GM12878 (cell line): Measurements from ENCODE around the gene OR6C70. TPM values are rescaled to one million over a fixed set of nuclear protein-coding genes. Genes with fewer than 3 reads are reported as not detected.
"Not testable (repeated sequence)": the region's sequence is repeated elsewhere in the genome, so short reads cannot be mapped to it uniquely, and the experiment has no call there.

Source experiments
- ATAC-seq: fragments of 200-7000 bp; cut with Tn5 transposase; 3 replicates; pipeline ENCODE4 v1.9.1; 2020; ENCODE audit warnings: mild to moderate bottlenecking, moderate library complexity
- BruUV-seq: library from RNA; stranded (reverse); fragments of 400-500 nt; replicated peaks from 2 replicates; lab custom pipeline; 2021; lab: Mats Ljungman, UMichigan
- CTCF ChIA-PET: fragments of 300-600 bp; sonication (Branson Sonifier 250); formaldehyde crosslinking; extraction: SDS; loops from one replicate; lab custom pipeline; 2021; ENCODE audit warnings: inconsistent platforms; lab: Yijun Ruan, JAX
- POLR2A ChIA-PET: fragments of 350-600 bp; formaldehyde crosslinking; extraction: SDS; loops from one replicate; lab custom pipeline; 2021; ENCODE audit warnings: inconsistent platforms; lab: Charles Lee
- RAD21 ChIA-PET: fragments of 300-600 bp; sonication (Branson Sonifier 250); formaldehyde crosslinking; loops from one replicate; lab custom pipeline; 2023; ENCODE audit warnings: antibody characterized with exemption; ENCODE audit not compliant: unreplicated experiment; lab: Charles Lee
- SMC1A ChIA-PET: fragments of 300-600 bp; sonication (Branson Sonifier 250); formaldehyde crosslinking; loops from one replicate; lab custom pipeline; 2023; ENCODE audit not compliant: unreplicated experiment, uncharacterized antibody; lab: Charles Lee
- DNase-seq: peaks from one replicate; pipeline ENCODE4 v3.0.0-alpha.2; 2011; ENCODE audit warnings: low read depth, low spot score
- FAIRE-seq: peaks from 3 replicates; lab custom pipeline; 2011; peaks lifted over from hg19 to GRCh38; lab: Jason Lieb, UNC
- H2AFZ ChIP-seq: 2 replicates; pipeline ENCODE4 v1.6.0; 2011; ENCODE audit warnings: low read depth, low read length, control low read depth; ENCODE audit not compliant: control insufficient read depth
- H3K27ac ChIP-seq: 2 replicates; pipeline ENCODE4 v1.5.1; 2011; ENCODE audit warnings: control low read depth; ENCODE audit not compliant: control insufficient read depth, insufficient read depth
- H3K27me3 ChIP-seq, 2 experiments: replicated peaks in 1 of 2; 2 replicates each; pipeline versions ENCODE4 v1.6.0 to v1.6.1; 2011; ENCODE audit warnings: low read length in 1 of 2; ENCODE audit not compliant: control insufficient read depth in 2 of 2, insufficient read depth in 2 of 2
- H3K36me3 ChIP-seq, 2 experiments: 2 replicates each; pipeline ENCODE4 v1.5.1; 2011; ENCODE audit warnings: low read length in 1 of 2; ENCODE audit not compliant: control insufficient read depth in 2 of 2, insufficient read depth in 2 of 2
- H3K4me1 ChIP-seq: 2 replicates; pipeline ENCODE4 v1.6.1; 2011; ENCODE audit warnings: mild to moderate bottlenecking, low read length, moderate library complexity, mixed read lengths; ENCODE audit not compliant: control insufficient read depth, insufficient read depth
- H3K4me2 ChIP-seq: 2 replicates; pipeline ENCODE4 v1.6.0; 2011; ENCODE audit warnings: control low read depth; ENCODE audit not compliant: control insufficient read depth, insufficient read depth
- H3K4me3 ChIP-seq: fragments of 200-600 bp; sonication (generic); 2 replicates; pipeline ENCODE4 v1.5.1; 2016
- H3K79me2 ChIP-seq: 2 replicates; pipeline ENCODE4 v1.6.0; 2011; ENCODE audit warnings: low read length; ENCODE audit not compliant: control insufficient read depth, insufficient read depth
- H3K9ac ChIP-seq: 2 replicates; pipeline ENCODE4 v1.8.0; 2011; ENCODE audit warnings: low read length, control low read depth, mixed read lengths; ENCODE audit not compliant: control insufficient read depth, insufficient read depth
- H3K9me3 ChIP-seq: replicated peaks from 3 replicates; pipeline ENCODE4 v1.5.1; 2011; ENCODE audit warnings: mild to moderate bottlenecking, low read length; ENCODE audit not compliant: control insufficient read depth, insufficient read depth
- H4K20me1 ChIP-seq: 2 replicates; pipeline ENCODE4 v1.6.0; 2011; ENCODE audit not compliant: control insufficient read depth, insufficient read depth
- HDGF ChIP-seq: fragments of 450-650 bp; IDR thresholded peaks from 2 replicates; pipeline ENCODE4 v1.6.1; 2016; ENCODE audit warnings: antibody characterized with exemption
- NR2C1 ChIP-seq: fragments of 450-650 bp; IDR thresholded peaks from 2 replicates; pipeline ENCODE4 v1.6.1; 2017; ENCODE audit warnings: antibody characterized with exemption, mild to moderate bottlenecking, moderate library complexity
- POU2F2 ChIP-seq: IDR thresholded peaks from 3 replicates; pipeline ENCODE4 v1.6.1; 2011; ENCODE audit warnings: low read depth, mild to moderate bottlenecking, low read length, borderline replicate concordance
- RB1 ChIP-seq: fragments of 450-650 bp; formaldehyde crosslinking; IDR thresholded peaks from 2 replicates; pipeline ENCODE4 v1.6.1; 2017; ENCODE audit warnings: mild to moderate bottlenecking, borderline replicate concordance
- RBBP5 ChIP-seq: fragments of 200-600 bp; sonication (generic); conservative IDR thresholded peaks from 2 replicates; pipeline ENCODE4 v1.6.1; 2016
- SMARCA5 ChIP-seq: fragments of 450-650 bp; IDR thresholded peaks from 2 replicates; pipeline ENCODE4 v1.6.1; 2017; ENCODE audit warnings: mild to moderate bottlenecking
- WRNIP1 ChIP-seq: IDR thresholded peaks from 2 replicates; pipeline ENCODE4 v1.6.1; 2011; ENCODE audit warnings: low read depth, low read length, improper control_type of control experiment, borderline replicate concordance
- YBX1 ChIP-seq: fragments of 450-650 bp; IDR thresholded peaks from 2 replicates; pipeline ENCODE4 v1.6.1; 2016; ENCODE audit warnings: antibody characterized with exemption
- WGBS: methylation state at CpG from one replicate; pipeline ENCODE4 v1.1.6; 2016; ENCODE audit warnings: low lambda C conversion rate; ENCODE audit not compliant: insufficient replicate concordance, insufficient coverage; ENCODE audit errors: missing lambda C conversion rate; 5-methylcytosine and 5-hydroxymethylcytosine counted together
- in situ Hi-C: fragments of 300-500 bp; cut with MboI; formaldehyde crosslinking; loops from 9 replicates; pipeline ENCODE4 v1.14.3; 2018; ENCODE audit warnings: mixed read lengths
- intact Hi-C: fragments of 100-400 bp; cut with micrococcal nuclease; formaldehyde crosslinking; loops from one replicate; pipeline ENCODE4 v1.14.2; 2022; ENCODE audit not compliant: unreplicated experiment
- polyA plus RNA-seq, 11 experiments: library from polyadenylated mRNA; depleted of rRNA in 4 of 11; unstranded in 6 of 11; stranded (reverse) in 5 of 11; fragments of >200 nt; fragmentation: Nextera tagmentation in 4 of 11; fragmentation: Illumina TruSeq in 1 of 11; extraction: Ambion mirVana in 4 of 11; extraction: Trizol in 1 of 11; gene quantifications; 1 replicate in 1 of 11; 2 replicates in 10 of 11; pipeline versions ENCODE4 v1.2.1 to v1.2.3, GENCODE V29; 2011 to 2016; ENCODE audit warnings: inconsistent platforms in 2 of 11, missing spikeins in 2 of 11, low read depth in 1 of 11
- total RNA-seq, 4 experiments: library from RNA; depleted of rRNA in 3 of 4; stranded (reverse); fragments of >200 nt in 3 of 4; fragmentation: Illumina TruSeq in 1 of 4; extraction: Trizol in 1 of 4; gene quantifications; 2 replicates each; pipeline versions ENCODE4 v1.2.1 to v1.2.3, GENCODE V29; 2013 to 2021
- TF ChIP-seq, protein P1 (sequence below): fragments of 450-650 bp; formaldehyde crosslinking; IDR thresholded peaks from 2 replicates; pipeline ENCODE4 v1.4.0; 2022; ENCODE audit warnings: mild to moderate bottlenecking, moderate library complexity
- TF ChIP-seq, protein P2 (sequence below): fragments of 450-650 bp; IDR thresholded peaks from 2 replicates; pipeline ENCODE4 v1.6.1; 2018; ENCODE audit warnings: mild to moderate bottlenecking, low read depth, moderate library complexity; ENCODE audit not compliant: partially characterized antibody

The OR6C70 gene
- total and polyA plus RNA-seq, 10 of the 15 experiments (the other 5 are each of a cell fraction or from before 2014, with no cell fraction given) = not detected

- ChIA-PET POLR2A (no interaction called here), SMC1A (no interaction called here), CTCF (interaction anchor here (1.1 kb wide), 1 partner anchor 15 kb away, joined by 3 read pairs; no protein-coding TSS in a partner anchor), RAD21 (no interaction called here)
- intact Hi-C loops = no loop called here
- Histone ChIP-seq H3K4me1 (no peaks in the 10 kb centered on the region), H3K4me2 (no peak within 1 kb of the TSS), H3K79me2 (no peaks in the 10 kb centered on the region), H3K9me3 (no peaks in the 10 kb centered on the region), H3K27ac (no peak within 1 kb of the TSS), H4K20me1 (no peaks in the 10 kb centered on the region), H3K4me3 (no peak within 1 kb of the TSS), H3K9ac (no peak within 1 kb of the TSS), H3K36me3 (no peaks in the 10 kb centered on the region), H3K27me3 (no peaks in the 10 kb centered on the region), H2AFZ (no peak within 1 kb of the TSS)
- TF ChIP-seq RBBP5 = no peak
- TF ChIP-seq RB1 = no peak
- TF ChIP-seq, protein P1, sequence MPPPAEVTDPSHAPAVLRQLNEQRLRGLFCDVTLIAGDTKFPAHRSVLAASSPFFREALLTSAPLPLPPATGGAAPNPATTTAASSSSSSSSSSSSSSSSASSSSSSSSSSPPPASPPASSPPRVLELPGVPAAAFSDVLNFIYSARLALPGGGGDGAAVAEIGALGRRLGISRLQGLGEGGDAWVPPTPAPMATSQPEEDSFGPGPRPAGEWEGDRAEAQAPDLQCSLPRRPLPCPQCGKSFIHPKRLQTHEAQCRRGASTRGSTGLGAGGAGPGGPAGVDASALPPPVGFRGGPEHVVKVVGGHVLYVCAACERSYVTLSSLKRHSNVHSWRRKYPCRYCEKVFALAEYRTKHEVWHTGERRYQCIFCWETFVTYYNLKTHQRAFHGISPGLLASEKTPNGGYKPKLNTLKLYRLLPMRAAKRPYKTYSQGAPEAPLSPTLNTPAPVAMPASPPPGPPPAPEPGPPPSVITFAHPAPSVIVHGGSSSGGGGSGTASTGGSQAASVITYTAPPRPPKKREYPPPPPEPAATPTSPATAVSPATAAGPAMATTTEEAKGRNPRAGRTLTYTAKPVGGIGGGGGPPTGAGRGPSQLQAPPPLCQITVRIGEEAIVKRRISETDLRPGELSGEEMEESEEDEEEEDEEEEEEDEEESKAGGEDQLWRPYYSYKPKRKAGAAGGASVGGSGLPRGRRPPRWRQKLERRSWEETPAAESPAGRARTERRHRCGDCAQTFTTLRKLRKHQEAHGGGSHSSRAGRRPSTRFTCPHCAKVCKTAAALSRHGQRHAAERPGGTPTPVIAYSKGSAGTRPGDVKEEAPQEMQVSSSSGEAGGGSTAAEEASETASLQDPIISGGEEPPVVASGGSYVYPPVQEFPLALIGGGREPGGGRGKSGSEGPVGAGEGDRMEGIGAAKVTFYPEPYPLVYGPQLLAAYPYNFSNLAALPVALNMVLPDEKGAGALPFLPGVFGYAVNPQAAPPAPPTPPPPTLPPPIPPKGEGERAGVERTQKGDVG = no peak
- no peak for TF ChIP-seq HDGF
- TF ChIP-seq, protein P2, sequence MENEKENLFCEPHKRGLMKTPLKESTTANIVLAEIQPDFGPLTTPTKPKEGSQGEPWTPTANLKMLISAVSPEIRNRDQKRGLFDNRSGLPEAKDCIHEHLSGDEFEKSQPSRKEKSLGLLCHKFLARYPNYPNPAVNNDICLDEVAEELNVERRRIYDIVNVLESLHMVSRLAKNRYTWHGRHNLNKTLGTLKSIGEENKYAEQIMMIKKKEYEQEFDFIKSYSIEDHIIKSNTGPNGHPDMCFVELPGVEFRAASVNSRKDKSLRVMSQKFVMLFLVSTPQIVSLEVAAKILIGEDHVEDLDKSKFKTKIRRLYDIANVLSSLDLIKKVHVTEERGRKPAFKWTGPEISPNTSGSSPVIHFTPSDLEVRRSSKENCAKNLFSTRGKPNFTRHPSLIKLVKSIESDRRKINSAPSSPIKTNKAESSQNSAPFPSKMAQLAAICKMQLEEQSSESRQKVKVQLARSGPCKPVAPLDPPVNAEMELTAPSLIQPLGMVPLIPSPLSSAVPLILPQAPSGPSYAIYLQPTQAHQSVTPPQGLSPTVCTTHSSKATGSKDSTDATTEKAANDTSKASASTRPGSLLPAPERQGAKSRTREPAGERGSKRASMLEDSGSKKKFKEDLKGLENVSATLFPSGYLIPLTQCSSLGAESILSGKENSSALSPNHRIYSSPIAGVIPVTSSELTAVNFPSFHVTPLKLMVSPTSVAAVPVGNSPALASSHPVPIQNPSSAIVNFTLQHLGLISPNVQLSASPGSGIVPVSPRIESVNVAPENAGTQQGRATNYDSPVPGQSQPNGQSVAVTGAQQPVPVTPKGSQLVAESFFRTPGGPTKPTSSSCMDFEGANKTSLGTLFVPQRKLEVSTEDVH = no peak
- no peak for TF ChIP-seq NR2C1
- TF ChIP-seq POU2F2 = no peak
- TF ChIP-seq SMARCA5 = no peak
- TF ChIP-seq YBX1 = no peak
- no peak for TF ChIP-seq WRNIP1
- ATAC-seq (no peak), DNase-seq (no peak), FAIRE-seq (no peak)
- WGBS = 0% methylated on average over 2 of the region's 2 CpGs
- in situ Hi-C loops = no loop called here
- no TSS peak for BruUV-seq
These were observed 26.2 kb downstream of the OR6C70 start, which contains the start of gene OR6C2 for GRCh38 chr12:55443776-55444175. Gene OR6C2 (plus strand): TSS chr12:55444076. CDS start chr12:55452214, 8,138 bp downstream.

- FAIRE-seq, H3K4me3 ChIP-seq, RAD21 ChIA-PET, H3K4me1 ChIP-seq, SMC1A ChIA-PET, intact Hi-C loops, DNase-seq, H4K20me1 ChIP-seq, H3K4me2 ChIP-seq, CTCF ChIA-PET, H2AFZ ChIP-seq, POLR2A ChIA-PET, BruUV-seq, H3K79me2 ChIP-seq, in situ Hi-C loops, H3K9me3 ChIP-seq, H3K9ac ChIP-seq, H3K27ac ChIP-seq, ATAC-seq, H3K27me3 ChIP-seq, H3K36me3 ChIP-seq: not testable (repeated sequence)
- 34% methylated on average over 5 of the region's 5 CpGs for WGBS
These were observed 28.7 kb downstream of the OR6C70 start for GRCh38 chr12:55441233-55441632.
